GM23338 (cell line): Measurements from ENCODE around the gene DONSON. TPM values are rescaled to one million over a fixed set of nuclear protein-coding genes. Genes with fewer than 3 reads are reported as not detected.

ENCODE experiments used
- ATAC-seq: fragments of 200-7000 bp; cut with Tn5 transposase; 3 replicates; pipeline ENCODE4 v1.9.1; 2020
- DNase-seq: peaks from one replicate; pipeline ENCODE4 v3.0.0-alpha.2; 2015; ENCODE audit warnings: low spot score
- H2AFZ ChIP-seq: fragments of 200-600 bp; sonication (generic); 2 replicates; pipeline ENCODE4 v1.8.0; 2016; ENCODE audit warnings: antibody characterized with exemption, mild to moderate bottlenecking, moderate library complexity
- H3F3A ChIP-seq: fragments of 200-600 bp; sonication (generic); replicated peaks from 2 replicates; pipeline ENCODE4 v1.8.0; 2017; ENCODE audit warnings: antibody characterized with exemption, mixed run types, low read depth
- H3K27ac ChIP-seq: fragments of 200-600 bp; sonication (generic); 2 replicates; pipeline ENCODE4 v1.6.1; 2016; ENCODE audit warnings: low read depth
- H3K27me3 ChIP-seq: fragments of 200-600 bp; sonication (generic); 2 replicates; pipeline ENCODE4 v1.8.0; 2016; ENCODE audit warnings: mild to moderate bottlenecking, mixed run types, moderate library complexity; ENCODE audit not compliant: insufficient read depth
- H3K36me3 ChIP-seq: fragments of 200-600 bp; sonication (generic); 2 replicates; pipeline ENCODE4 v1.8.0; 2016; ENCODE audit warnings: mild to moderate bottlenecking; ENCODE audit not compliant: insufficient read depth
- H3K4me1 ChIP-seq: fragments of 200-600 bp; sonication (generic); 2 replicates; pipeline ENCODE4 v1.8.0; 2016; ENCODE audit warnings: mild to moderate bottlenecking, moderate library complexity; ENCODE audit not compliant: insufficient read depth
- H3K4me2 ChIP-seq: fragments of 200-600 bp; sonication (generic); 2 replicates; pipeline ENCODE4 v1.7.1; 2017; ENCODE audit warnings: mixed run types
- H3K4me3 ChIP-seq: fragments of 200-600 bp; sonication (generic); 2 replicates; pipeline ENCODE4 v1.6.1; 2016; ENCODE audit warnings: mixed run types
- H3K79me2 ChIP-seq: fragments of 200-600 bp; sonication (generic); replicated peaks from 2 replicates; pipeline ENCODE4 v1.8.0; 2017; ENCODE audit warnings: mild to moderate bottlenecking; ENCODE audit not compliant: insufficient read depth
- H3K9me2 ChIP-seq: fragments of 200-600 bp; sonication (generic); 2 replicates; pipeline ENCODE4 v1.8.0; 2017; ENCODE audit not compliant: insufficient read depth
- H4K20me1 ChIP-seq: fragments of 200-600 bp; sonication (generic); replicated peaks from 2 replicates; pipeline ENCODE4 v1.8.0; 2017; ENCODE audit warnings: mild to moderate bottlenecking; ENCODE audit not compliant: insufficient read depth
- H3K27ac Mint-ChIP-seq: 2 replicates; pipeline ENCODE4 v1.8.0; 2020; ENCODE audit warnings: inconsistent platforms, mild to moderate bottlenecking, moderate library complexity, mixed read lengths
- H3K27me3 Mint-ChIP-seq: 3 replicates; pipeline ENCODE4 v1.8.0; 2022; ENCODE audit warnings: low read depth, mild to moderate bottlenecking, moderate library complexity, mixed read lengths, inconsistent platforms; ENCODE audit not compliant: insufficient read depth, poor library complexity
- H3K36me3 Mint-ChIP-seq: 3 replicates; pipeline ENCODE4 v1.8.0; 2021; ENCODE audit warnings: low read depth, mild to moderate bottlenecking, inconsistent platforms, moderate library complexity, mixed read lengths
- H3K4me1 Mint-ChIP-seq: 3 replicates; pipeline ENCODE4 v1.8.0; 2020; ENCODE audit warnings: mild to moderate bottlenecking, inconsistent platforms, mixed read lengths
- H3K4me3 Mint-ChIP-seq: 3 replicates; pipeline ENCODE4 v1.8.0; 2021; ENCODE audit warnings: moderate library complexity, mild to moderate bottlenecking, inconsistent platforms, mixed read lengths
- H3K9me3 Mint-ChIP-seq: 3 replicates; pipeline ENCODE4 v1.8.0; 2020; ENCODE audit warnings: moderate library complexity, mild to moderate bottlenecking, inconsistent platforms, mixed read lengths
- CREB1 ChIP-seq: fragments of 250-450 bp; sonication (Bioruptor Pico); IDR thresholded peaks from 2 replicates; pipeline ENCODE4 v1.5.0; 2020; ENCODE audit warnings: low read depth, mild to moderate bottlenecking, moderate library complexity
- EZH2 ChIP-seq: fragments of 200-600 bp; sonication (generic); IDR thresholded peaks from one replicate; pipeline ENCODE4 v1.8.0; 2017; ENCODE audit warnings: antibody characterized with exemption, mild to moderate bottlenecking, low read depth; ENCODE audit not compliant: unreplicated experiment
- EZH2phosphoT487 ChIP-seq: fragments of 200-600 bp; sonication (generic); IDR thresholded peaks from one replicate; pipeline ENCODE4 v1.8.1; 2018; ENCODE audit warnings: antibody characterized with exemption; ENCODE audit not compliant: unreplicated experiment
- JUNB ChIP-seq: IDR thresholded peaks from one replicate; pipeline ENCODE4 v1.6.1; 2016; ENCODE audit warnings: antibody characterized with exemption; ENCODE audit not compliant: unreplicated experiment
- NANOG ChIP-seq: IDR thresholded peaks from 2 replicates; pipeline ENCODE4 v1.6.1; 2016; ENCODE audit warnings: antibody characterized with exemption, borderline replicate concordance
- POLR2AphosphoS5 ChIP-seq: IDR thresholded peaks from 2 replicates; pipeline ENCODE4 v1.6.1; 2016; ENCODE audit warnings: antibody characterized with exemption, low read depth
- STAT1 ChIP-seq: IDR thresholded peaks from one replicate; pipeline ENCODE4 v1.6.1; 2016; ENCODE audit warnings: antibody characterized with exemption; ENCODE audit not compliant: unreplicated experiment
- ZNF114 ChIP-seq: fragments of 250-450 bp; sonication (Bioruptor Pico); IDR thresholded peaks from 2 replicates; pipeline ENCODE4 v1.5.0; 2020; ENCODE audit warnings: mild to moderate bottlenecking, moderate library complexity
- ZNF331 ChIP-seq: fragments of 250-450 bp; sonication (Bioruptor Pico); IDR thresholded peaks from 2 replicates; pipeline ENCODE4 v1.5.0; 2020; ENCODE audit warnings: low read depth, mild to moderate bottlenecking, moderate library complexity
- polyA plus RNA-seq: library from polyadenylated mRNA; unstranded; fragments of >200 nt; fragmentation: Nextera tagmentation; extraction: Ambion mirVana; gene quantifications from 2 replicates; pipeline ENCODE4 v1.2.1, GENCODE V29; 2016
- total RNA-seq: library from RNA; depleted of rRNA; stranded (reverse); fragments of >200 nt; shearing (Covaris generic); gene quantifications from 2 replicates; pipeline ENCODE4 v1.2.3, GENCODE V29; 2014
- TF ChIP-seq, protein P1 (sequence below), 2 experiments: fragments of 200-600 bp in 1 of 2; sonication (generic) in 1 of 2; conservative IDR thresholded peaks; 2 replicates each; pipeline versions ENCODE4 v1.5.1 to v1.6.1; 2016 to 2017; ENCODE audit warnings: antibody characterized with exemption in 2 of 2, low read depth in 2 of 2, mild to moderate bottlenecking in 2 of 2, moderate library complexity in 1 of 2
- TF ChIP-seq, protein P2 (sequence below): IDR thresholded peaks from one replicate; pipeline ENCODE4 v1.6.1; 2018; ENCODE audit warnings: antibody characterized with exemption; ENCODE audit not compliant: unreplicated experiment
- TF ChIP-seq, protein P3 (sequence below): IDR thresholded peaks from 2 replicates; pipeline ENCODE4 v1.6.1; 2016; ENCODE audit warnings: antibody characterized with exemption
- TF ChIP-seq, protein P4 (sequence below): fragments of 250-450 bp; sonication (Bioruptor Pico); IDR thresholded peaks from 2 replicates; pipeline ENCODE4 v1.5.0; 2020; ENCODE audit warnings: mild to moderate bottlenecking, moderate library complexity

Gene DONSON
- total and polyA plus RNA-seq, 2 experiments from 2014 or later, result 32.9 to 35.2 TPM

DNA sequence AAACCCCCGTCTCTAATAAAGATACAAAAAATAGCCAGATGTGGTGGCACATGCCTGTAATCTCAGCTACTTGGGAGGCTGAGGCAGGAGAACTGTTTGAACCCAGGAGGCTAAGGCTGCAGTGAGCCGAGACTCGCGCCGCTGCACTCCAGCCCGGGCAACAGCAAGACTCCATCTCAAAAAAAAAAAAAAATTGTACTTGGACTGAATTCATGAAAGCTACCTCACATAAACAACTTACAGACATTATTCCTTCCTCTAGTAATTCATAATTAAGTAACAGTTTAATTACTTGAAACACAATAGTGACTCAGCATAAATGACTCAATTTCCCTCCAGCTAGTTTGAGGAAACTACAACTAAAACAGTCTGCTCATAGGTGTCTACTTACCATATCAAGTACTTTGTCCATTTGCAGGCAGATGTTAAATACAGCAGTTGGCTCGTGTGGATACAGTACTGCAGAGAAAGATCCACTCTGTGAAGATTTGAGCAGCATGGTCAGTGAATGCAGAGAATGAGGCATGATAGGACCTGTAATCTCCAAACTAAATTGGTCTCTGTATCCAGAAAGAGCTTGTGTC, 9.4 kb downstream of the DONSON start (continued):
- no peak for TF ChIP-seq JUNB
- no peak for TF ChIP-seq EZH2

DNA sequence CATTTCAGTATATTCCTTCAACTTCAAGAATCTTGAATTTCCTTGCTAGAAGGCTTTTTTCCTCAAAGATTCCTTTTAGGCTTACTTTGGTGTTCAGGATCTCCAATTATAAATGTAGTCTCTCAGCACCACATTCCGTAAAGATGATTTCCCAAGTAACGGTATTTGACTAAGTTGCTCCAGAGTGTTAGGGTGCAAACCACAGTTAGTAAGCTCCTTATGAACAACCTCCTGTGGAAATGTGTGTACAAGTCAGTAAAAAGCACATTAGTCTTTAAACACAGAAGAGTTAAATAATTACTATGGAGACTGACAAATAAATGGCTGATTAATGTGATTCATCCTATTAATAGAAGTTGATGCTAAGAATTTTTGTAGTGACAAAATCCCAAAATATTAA, 10.3 kb downstream of the DONSON start:
- peaks cover 15% of the 10 kb centered on the region; the same call in 1 of the 2 replicates for H3K36me3 ChIP-seq
- peaks cover 61% of the 10 kb centered on the region for H3K36me3 Mint-ChIP-seq

More for the DNA sequence above, 10.3 kb downstream of the DONSON start:
- H3K27ac ChIP-seq, result no peak overlapping the region
- Mint-ChIP-seq H3K4me3 (no peak overlapping the region), H3K27me3 (no peaks in the 10 kb centered on the region), H3K27ac (no peak overlapping the region), H3K4me1 (no peaks in the 10 kb centered on the region), H3K9me3 (no peaks in the 10 kb centered on the region)
- TF ChIP-seq, protein P1, sequence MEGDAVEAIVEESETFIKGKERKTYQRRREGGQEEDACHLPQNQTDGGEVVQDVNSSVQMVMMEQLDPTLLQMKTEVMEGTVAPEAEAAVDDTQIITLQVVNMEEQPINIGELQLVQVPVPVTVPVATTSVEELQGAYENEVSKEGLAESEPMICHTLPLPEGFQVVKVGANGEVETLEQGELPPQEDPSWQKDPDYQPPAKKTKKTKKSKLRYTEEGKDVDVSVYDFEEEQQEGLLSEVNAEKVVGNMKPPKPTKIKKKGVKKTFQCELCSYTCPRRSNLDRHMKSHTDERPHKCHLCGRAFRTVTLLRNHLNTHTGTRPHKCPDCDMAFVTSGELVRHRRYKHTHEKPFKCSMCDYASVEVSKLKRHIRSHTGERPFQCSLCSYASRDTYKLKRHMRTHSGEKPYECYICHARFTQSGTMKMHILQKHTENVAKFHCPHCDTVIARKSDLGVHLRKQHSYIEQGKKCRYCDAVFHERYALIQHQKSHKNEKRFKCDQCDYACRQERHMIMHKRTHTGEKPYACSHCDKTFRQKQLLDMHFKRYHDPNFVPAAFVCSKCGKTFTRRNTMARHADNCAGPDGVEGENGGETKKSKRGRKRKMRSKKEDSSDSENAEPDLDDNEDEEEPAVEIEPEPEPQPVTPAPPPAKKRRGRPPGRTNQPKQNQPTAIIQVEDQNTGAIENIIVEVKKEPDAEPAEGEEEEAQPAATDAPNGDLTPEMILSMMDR (conservative IDR thresholded peaks at IDR 0.05; ENCODE audit: low read depth in 2 of 2), result no peak
- TF ChIP-seq POLR2AphosphoS5 (no peak), ZNF114 (CRISPR knock-in tag) (no peak), EZH2phosphoT487 (no peak), STAT1 (no peak), NANOG (no peak), JUNB (no peak), EZH2 (no peak), CREB1 (CRISPR knock-in tag) (no peak), ZNF331 (CRISPR knock-in tag) (no peak)
- TF ChIP-seq, protein P2, sequence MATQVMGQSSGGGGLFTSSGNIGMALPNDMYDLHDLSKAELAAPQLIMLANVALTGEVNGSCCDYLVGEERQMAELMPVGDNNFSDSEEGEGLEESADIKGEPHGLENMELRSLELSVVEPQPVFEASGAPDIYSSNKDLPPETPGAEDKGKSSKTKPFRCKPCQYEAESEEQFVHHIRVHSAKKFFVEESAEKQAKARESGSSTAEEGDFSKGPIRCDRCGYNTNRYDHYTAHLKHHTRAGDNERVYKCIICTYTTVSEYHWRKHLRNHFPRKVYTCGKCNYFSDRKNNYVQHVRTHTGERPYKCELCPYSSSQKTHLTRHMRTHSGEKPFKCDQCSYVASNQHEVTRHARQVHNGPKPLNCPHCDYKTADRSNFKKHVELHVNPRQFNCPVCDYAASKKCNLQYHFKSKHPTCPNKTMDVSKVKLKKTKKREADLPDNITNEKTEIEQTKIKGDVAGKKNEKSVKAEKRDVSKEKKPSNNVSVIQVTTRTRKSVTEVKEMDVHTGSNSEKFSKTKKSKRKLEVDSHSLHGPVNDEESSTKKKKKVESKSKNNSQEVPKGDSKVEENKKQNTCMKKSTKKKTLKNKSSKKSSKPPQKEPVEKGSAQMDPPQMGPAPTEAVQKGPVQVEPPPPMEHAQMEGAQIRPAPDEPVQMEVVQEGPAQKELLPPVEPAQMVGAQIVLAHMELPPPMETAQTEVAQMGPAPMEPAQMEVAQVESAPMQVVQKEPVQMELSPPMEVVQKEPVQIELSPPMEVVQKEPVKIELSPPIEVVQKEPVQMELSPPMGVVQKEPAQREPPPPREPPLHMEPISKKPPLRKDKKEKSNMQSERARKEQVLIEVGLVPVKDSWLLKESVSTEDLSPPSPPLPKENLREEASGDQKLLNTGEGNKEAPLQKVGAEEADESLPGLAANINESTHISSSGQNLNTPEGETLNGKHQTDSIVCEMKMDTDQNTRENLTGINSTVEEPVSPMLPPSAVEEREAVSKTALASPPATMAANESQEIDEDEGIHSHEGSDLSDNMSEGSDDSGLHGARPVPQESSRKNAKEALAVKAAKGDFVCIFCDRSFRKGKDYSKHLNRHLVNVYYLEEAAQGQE, result no peak
- TF ChIP-seq, protein P3, sequence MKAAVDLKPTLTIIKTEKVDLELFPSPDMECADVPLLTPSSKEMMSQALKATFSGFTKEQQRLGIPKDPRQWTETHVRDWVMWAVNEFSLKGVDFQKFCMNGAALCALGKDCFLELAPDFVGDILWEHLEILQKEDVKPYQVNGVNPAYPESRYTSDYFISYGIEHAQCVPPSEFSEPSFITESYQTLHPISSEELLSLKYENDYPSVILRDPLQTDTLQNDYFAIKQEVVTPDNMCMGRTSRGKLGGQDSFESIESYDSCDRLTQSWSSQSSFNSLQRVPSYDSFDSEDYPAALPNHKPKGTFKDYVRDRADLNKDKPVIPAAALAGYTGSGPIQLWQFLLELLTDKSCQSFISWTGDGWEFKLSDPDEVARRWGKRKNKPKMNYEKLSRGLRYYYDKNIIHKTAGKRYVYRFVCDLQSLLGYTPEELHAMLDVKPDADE, result no peak
- TF ChIP-seq, protein P4, sequence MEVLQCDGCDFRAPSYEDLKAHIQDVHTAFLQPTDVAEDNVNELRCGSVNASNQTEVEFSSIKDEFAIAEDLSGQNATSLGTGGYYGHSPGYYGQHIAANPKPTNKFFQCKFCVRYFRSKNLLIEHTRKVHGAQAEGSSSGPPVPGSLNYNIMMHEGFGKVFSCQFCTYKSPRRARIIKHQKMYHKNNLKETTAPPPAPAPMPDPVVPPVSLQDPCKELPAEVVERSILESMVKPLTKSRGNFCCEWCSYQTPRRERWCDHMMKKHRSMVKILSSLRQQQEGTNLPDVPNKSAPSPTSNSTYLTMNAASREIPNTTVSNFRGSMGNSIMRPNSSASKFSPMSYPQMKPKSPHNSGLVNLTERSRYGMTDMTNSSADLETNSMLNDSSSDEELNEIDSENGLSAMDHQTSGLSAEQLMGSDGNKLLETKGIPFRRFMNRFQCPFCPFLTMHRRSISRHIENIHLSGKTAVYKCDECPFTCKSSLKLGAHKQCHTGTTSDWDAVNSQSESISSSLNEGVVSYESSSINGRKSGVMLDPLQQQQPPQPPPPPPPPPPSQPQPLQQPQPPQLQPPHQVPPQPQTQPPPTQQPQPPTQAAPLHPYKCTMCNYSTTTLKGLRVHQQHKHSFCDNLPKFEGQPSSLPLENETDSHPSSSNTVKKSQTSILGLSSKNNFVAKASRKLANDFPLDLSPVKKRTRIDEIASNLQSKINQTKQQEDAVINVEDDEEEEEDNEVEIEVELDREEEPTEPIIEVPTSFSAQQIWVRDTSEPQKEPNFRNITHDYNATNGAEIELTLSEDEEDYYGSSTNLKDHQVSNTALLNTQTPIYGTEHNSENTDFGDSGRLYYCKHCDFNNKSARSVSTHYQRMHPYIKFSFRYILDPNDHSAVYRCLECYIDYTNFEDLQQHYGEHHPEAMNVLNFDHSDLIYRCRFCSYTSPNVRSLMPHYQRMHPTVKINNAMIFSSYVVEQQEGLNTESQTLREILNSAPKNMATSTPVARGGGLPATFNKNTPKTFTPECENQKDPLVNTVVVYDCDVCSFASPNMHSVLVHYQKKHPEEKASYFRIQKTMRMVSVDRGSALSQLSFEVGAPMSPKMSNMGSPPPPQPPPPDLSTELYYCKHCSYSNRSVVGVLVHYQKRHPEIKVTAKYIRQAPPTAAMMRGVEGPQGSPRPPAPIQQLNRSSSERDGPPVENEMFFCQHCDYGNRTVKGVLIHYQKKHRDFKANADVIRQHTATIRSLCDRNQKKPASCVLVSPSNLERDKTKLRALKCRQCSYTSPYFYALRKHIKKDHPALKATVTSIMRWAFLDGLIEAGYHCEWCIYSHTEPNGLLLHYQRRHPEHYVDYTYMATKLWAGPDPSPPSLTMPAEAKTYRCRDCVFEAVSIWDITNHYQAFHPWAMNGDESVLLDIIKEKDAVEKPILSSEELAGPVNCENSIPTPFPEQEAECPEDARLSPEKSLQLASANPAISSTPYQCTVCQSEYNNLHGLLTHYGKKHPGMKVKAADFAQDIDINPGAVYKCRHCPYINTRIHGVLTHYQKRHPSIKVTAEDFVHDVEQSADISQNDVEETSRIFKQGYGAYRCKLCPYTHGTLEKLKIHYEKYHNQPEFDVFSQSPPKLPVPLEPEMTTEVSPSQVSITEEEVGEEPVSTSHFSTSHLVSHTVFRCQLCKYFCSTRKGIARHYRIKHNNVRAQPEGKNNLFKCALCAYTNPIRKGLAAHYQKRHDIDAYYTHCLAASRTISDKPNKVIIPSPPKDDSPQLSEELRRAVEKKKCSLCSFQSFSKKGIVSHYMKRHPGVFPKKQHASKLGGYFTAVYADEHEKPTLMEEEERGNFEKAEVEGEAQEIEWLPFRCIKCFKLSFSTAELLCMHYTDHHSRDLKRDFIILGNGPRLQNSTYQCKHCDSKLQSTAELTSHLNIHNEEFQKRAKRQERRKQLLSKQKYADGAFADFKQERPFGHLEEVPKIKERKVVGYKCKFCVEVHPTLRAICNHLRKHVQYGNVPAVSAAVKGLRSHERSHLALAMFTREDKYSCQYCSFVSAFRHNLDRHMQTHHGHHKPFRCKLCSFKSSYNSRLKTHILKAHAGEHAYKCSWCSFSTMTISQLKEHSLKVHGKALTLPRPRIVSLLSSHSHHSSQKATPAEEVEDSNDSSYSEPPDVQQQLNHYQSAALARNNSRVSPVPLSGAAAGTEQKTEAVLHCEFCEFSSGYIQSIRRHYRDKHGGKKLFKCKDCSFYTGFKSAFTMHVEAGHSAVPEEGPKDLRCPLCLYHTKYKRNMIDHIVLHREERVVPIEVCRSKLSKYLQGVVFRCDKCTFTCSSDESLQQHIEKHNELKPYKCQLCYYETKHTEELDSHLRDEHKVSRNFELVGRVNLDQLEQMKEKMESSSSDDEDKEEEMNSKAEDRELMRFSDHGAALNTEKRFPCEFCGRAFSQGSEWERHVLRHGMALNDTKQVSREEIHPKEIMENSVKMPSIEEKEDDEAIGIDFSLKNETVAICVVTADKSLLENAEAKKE (CRISPR knock-in tag), result no peak
- no peak overlapping the region for H2AFZ ChIP-seq
- no peak overlapping the region for H3K4me2 ChIP-seq
- no peaks in the 10 kb centered on the region for H3K9me2 ChIP-seq
- DNase-seq (no peak), ATAC-seq (no peak)
- H3K4me1 ChIP-seq, result no peaks in the 10 kb centered on the region
- peaks cover 3% of the 10 kb centered on the region; the same call in 1 of the 2 replicates for H3F3A ChIP-seq
- no peaks in the 10 kb centered on the region for H3K27me3 ChIP-seq
- peaks cover 9% of the 10 kb centered on the region; the same call in 1 of the 2 replicates for H4K20me1 ChIP-seq
- no peak overlapping the region for H3K4me3 ChIP-seq
- no peaks in the 10 kb centered on the region for H3K79me2 ChIP-seq
